GM19035 (cell line): Measurements from ENCODE around the gene ARHGEF16.

Experiments
- ATAC-seq: cut with Tn5 transposase; IDR thresholded peaks from one replicate; pipeline ENCODE4 v1.9.1; 2021; ENCODE audit not compliant: unreplicated experiment

The ARHGEF16 gene

GRCh38 chr1:3422638-3423037, 31.8 kb upstream of the ARHGEF16 start:
- ATAC-seq = no peak

DNA sequence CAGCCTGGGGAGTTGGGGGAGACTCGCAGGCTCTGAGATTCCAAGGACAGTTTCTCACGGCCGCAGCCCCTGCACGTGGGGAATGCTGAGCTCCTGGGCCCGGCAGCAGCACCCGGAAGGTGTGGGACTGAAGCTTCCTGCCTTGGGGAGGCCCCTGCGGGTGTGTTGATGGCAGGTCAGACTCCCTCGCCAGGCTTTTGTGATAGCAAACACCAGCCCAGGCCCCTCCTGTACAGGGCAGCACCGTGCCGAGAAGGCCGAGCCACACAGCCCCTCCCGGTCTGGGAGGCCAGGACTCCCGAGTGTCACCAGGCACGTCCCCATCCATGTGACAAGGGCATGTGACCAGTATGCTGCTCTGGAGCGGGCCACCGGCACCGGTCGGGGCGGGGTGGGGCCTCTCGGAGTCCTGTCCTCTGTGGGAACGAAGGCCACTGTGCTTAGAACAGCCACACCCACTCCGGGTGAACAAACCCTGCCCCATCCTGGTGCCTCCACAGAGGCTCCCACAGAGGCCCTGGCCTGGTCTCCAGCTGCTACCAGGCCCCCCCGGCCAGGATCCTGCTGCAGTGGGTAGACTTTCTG, 31.1 kb upstream of the ARHGEF16 start:
- no peak for ATAC-seq

DNA sequence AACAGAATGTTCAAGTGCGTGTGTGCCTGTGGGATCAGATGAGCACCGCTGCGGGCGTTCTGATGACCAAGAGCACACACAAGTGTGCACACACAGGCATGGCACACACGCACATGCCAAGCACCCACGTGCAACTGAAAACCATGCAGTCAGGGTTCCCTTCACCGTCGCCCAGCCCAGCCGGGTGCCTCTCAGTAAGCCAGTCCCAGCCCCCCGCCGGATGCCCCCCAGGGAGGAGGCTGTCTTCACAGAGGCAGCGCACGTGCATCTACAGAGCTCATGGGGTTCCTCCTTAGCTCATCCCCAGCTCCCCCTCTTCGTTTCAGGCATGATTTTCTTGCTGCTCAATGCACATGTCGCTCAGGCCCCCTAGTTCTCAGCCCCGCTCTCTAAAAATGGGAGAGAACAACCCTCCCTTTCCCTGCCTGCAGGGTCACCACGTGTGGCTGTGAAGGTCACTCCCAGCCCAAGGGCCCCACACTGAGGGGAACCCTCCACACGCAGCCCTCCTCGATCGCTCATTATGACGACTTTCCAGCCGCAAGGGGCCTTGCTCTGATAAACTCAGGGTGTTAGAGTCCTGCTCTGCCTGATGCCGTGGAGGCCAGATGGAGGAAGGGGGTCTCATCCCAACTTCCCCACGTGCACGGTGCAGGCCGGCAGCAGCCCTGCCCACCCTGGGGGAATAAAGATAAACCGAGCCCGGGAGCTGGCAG, 30.4 kb upstream of the ARHGEF16 start:
- no peak for ATAC-seq

DNA sequence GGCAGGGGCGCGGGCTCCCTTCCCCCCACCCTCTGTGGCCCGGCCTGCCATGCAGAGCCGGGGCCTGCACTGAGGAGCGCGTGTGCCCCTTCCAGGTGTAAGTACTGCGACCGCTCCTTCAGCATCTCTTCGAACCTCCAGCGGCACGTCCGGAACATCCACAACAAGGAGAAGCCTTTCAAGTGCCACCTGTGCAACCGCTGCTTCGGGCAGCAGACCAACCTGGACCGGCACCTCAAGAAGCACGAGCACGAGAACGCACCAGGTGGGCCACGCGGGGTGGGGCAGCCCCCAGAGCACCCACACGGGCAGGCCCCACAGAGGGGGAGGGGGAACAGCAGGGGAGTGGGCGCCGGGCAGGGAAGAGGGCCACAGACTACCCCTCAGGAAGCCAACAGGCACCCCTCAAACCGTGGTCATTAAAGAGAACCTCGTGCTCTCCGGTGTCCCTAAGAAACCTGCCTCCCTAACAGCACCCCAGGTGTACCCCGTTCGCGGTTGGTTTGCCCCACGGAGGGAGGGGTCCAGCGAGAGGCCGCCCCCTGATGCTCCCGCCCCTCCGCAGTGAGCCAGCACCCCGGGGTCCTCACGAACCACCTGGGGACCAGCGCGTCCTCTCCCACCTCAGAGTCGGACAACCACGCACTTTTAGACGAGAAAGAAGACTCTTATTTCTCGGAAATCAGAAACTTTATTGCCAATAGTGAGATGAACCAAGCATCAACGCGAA, 28.8 kb upstream of the ARHGEF16 start:
- no peak for ATAC-seq

GRCh38 chr1:3426956-3427535, 27.4 kb upstream of the ARHGEF16 start:
- ATAC-seq = no peak

GRCh38 chr1:3427711-3428704, 26.5 kb upstream of the ARHGEF16 start:
- no peak for ATAC-seq

DNA sequence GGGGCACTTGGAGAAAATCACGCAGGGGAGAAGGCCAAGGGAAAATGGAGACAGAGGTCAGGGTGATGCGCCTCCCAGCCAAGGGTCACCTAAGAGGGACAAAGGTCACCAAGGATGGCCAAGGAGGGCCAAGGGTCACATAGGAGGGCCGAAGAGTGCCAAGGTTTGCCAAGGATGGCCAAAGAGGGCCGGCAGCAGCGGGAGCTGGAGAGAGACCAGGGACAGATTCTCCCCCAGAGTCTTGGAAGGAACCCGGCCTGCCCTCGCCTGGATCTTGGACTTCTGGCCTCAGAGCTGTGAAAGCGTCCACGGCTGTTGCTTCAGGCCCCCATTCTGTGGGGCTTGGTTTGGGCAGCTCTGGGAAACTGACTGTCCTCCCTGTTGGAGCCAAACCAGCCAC, 25.6 kb upstream of the ARHGEF16 start:
- no peak for ATAC-seq

GRCh38 chr1:3429320-3429719, 25.1 kb upstream of the ARHGEF16 start:
- ATAC-seq = no peak

DNA sequence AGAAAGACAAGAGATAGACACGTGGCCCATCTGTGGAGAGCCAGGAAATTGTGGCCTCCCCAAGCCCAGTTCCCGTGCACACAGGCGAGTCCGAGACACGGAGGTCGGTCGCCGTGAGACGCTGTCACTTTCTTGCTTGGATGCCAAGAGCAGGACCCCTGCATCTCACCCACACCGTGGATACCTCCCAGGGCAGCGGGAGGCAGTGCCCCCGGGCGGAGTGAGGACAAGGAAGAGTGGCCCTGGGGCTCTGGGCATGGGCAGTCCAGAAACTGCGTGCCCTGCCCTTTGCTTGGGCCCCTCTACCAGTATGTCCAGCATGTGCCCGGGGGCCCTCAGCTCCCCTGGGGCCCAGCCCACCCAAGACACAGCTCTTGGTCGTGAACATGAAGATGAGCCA, 24.7 kb upstream of the ARHGEF16 start:
- ATAC-seq = no peak

DNA sequence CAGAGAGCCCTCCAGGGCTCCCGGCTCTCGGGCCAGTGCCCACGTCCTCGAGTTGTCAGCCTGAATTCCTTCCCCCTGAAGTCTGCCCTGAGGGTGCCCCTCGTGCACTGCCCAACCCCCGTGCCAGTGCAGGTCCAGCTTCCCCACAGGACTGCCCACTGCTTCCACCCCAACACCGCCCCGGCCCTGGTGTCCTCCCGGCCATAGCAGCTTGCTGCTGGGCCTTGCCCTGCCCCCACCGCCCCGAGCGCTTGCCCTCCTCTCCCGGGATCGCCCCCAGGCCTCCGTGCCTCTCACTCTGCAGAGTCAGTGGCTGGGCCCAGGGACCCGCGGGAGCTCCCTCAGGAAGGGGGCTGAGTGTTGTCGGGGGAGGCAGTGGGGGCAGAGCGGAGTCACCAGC, 24.1 kb upstream of the ARHGEF16 start:
- ATAC-seq = no peak

- ATAC-seq = no peak
These were observed 23.6 kb upstream of the ARHGEF16 start for GRCh38 chr1:3430820-3431219.

- ATAC-seq = no peak
These were observed 23.2 kb upstream of the ARHGEF16 start for GRCh38 chr1:3431266-3431665.

GRCh38 chr1:3431686-3432085, 22.8 kb upstream of the ARHGEF16 start:
- ATAC-seq = no peak

- ATAC-seq = no peak
These were observed 22.2 kb upstream of the ARHGEF16 start for GRCh38 chr1:3432306-3432705.

DNA sequence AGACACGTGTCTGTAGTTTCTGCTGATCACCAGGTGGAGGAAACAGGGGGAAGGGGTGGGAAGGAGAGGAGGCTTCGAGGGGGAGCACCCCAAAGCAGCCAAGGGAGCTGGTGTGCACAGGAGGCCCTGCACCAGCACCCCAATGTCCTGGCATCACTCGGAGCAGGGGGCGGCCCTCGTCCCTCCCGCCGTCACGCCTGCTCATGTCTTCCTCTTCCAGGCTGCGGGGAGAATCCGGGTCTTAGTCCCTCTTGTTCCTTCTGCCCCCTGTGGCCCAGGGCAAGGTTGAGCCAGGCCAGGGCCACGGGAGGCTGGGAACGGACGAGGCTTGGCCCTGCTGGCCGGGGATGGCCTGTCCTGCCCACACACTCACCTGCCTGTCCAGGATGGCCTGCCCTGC, 21.4 kb upstream of the ARHGEF16 start:
- no peak for ATAC-seq

DNA sequence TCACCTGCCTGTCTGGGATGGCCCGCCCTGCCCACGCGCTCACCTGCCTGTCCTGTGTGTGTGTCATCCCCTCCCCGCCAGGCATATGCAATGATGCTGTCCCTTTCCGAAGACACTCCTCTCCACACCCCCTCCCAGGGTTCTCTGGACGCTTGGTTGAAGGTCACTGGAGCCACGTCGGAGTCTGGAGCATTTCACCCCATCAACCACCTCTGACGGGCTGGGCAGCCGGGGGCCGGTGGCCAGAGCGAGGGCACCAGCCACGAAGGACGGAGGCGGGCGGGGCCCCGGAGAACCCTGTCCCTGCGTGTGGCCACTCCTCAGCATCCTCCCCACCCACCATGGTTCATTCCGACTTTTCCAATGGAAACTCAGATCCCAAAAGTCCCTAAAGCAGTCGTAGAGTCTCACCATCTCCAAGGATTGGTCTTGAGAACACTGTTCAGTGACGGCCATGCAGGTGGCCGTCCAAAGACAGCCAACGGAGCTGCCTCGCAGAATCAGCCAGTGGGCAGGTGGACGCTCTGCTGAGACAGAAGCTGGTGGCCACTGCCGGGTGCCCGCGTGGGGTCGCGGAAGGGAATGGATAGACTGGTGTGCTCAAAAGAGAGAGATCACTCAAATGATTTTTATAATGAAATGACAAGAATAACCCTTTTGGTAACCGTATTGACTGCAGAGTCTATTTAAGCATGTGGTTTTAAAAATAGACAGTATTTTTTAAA, 20.7 kb upstream of the ARHGEF16 start:
- no peak for ATAC-seq

- ATAC-seq = no peak
These were observed 19.9 kb upstream of the ARHGEF16 start for GRCh38 chr1:3434406-3435110.

- ATAC-seq = no peak
These were observed 18.8 kb upstream of the ARHGEF16 start for GRCh38 chr1:3435666-3436065.

DNA sequence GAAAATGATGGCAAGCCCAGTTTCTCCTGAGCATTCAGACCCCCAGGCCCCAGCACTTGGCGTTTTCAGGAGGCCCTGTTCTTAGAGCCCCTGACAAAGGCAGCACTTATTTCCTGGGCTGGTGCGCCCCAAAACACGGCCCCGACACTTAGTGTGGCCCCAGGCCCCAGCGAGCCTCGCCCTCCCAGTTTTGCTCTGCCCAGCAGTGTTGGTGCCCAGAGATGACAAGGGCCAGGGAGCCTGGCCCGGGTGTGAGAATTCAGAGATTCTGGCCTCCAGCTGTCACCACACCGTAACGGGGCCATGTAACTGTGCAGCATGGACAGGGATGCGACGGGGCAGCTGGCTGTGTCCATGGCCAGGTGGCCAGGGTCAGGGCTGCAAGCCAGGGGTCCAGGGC, 18.0 kb upstream of the ARHGEF16 start:
- ATAC-seq = no peak
